SK-N-SH (cell line): Measurements from ENCODE around the gene WIPF3. TPM values are rescaled to one million over a fixed set of nuclear protein-coding genes. Genes with fewer than 3 reads are reported as not detected.
A peak's percentile ranks its signal among the peaks of the same experiment; 100 is the strongest.

Experiments used
- CTCF ChIA-PET: fragments of 300-600, 350-600 bp; formaldehyde crosslinking; extraction: SDS; loops from one replicate; lab custom pipeline; 2021; lab: Yijun Ruan, JAX
- POLR2A ChIA-PET: fragments of 350-600 bp; sonication (Branson Sonifier 250); formaldehyde crosslinking; extraction: SDS; loops from one replicate; lab custom pipeline; 2020; ENCODE audit warnings: antibody characterized with exemption, inconsistent platforms; lab: Yijun Ruan, JAX
- DNase-seq: peaks from one replicate; pipeline ENCODE4 v3.0.0; 2012
- H2AFZ ChIP-seq: fragments of 200-600 bp; sonication (generic); 2 replicates; pipeline ENCODE4 v1.8.1; 2016; ENCODE audit warnings: antibody characterized with exemption, mild to moderate bottlenecking, low read depth
- H3F3A ChIP-seq: fragments of 200-600 bp; sonication (generic); replicated peaks from 2 replicates; pipeline ENCODE3; 2016; ENCODE audit warnings: antibody characterized with exemption, mild to moderate bottlenecking; ENCODE audit not compliant: insufficient read depth
- H3K27ac ChIP-seq, 2 experiments: fragments of 200-500 bp in 1 of 2; fragments of 200-600 bp in 1 of 2; sonication (Bioruptor generic) in 1 of 2; sonication (generic), shearing (Covaris generic) in 1 of 2; 2 replicates each; pipeline versions ENCODE4 v1.5.1 to v1.6.1; 2014 to 2016; ENCODE audit warnings: low read depth in 2 of 2, inconsistent platforms in 1 of 2, low read length in 1 of 2, mild to moderate bottlenecking in 1 of 2, mixed read lengths in 1 of 2
- H3K27me3 ChIP-seq: fragments of 200-600 bp; sonication (generic), shearing (Covaris generic); 2 replicates; pipeline ENCODE4 v1.6.1; 2016; ENCODE audit warnings: mixed run types; ENCODE audit not compliant: insufficient read depth
- H3K36me3 ChIP-seq, 2 experiments: fragments of 200-500 bp in 1 of 2; fragments of 200-600 bp in 1 of 2; sonication (Bioruptor generic) in 1 of 2; sonication (generic) in 1 of 2; replicated peaks in 1 of 2; 2 replicates each; pipeline versions ENCODE3 to v1.5.1; 2014 to 2016; ENCODE audit warnings: low read length in 1 of 2, mild to moderate bottlenecking in 1 of 2; ENCODE audit not compliant: insufficient read depth in 2 of 2, control insufficient read depth in 1 of 2
- H3K4me1 ChIP-seq, 2 experiments: fragments of 200-500 bp in 1 of 2; fragments of 200-600 bp in 1 of 2; sonication (Bioruptor generic) in 1 of 2; sonication (generic), shearing (Covaris generic) in 1 of 2; 2 replicates each; pipeline versions ENCODE4 v1.5.1 to v1.6.1; 2014 to 2016; ENCODE audit warnings: low read depth in 1 of 2, low read length in 1 of 2, mixed run types in 1 of 2; ENCODE audit not compliant: insufficient read depth in 2 of 2, control insufficient read depth in 1 of 2
- H3K4me2 ChIP-seq: fragments of 200-600 bp; sonication (generic), shearing (Covaris generic); 2 replicates; pipeline ENCODE4 v1.6.1; 2017; ENCODE audit warnings: mixed run types
- H3K4me3 ChIP-seq, 2 experiments: fragments of 200-500 bp in 1 of 2; fragments of 200-600 bp in 1 of 2; sonication (Bioruptor generic) in 1 of 2; sonication (generic), shearing (Covaris generic) in 1 of 2; 2 replicates each; pipeline versions ENCODE4 v1.5.1 to v1.8.1; 2014 to 2016; ENCODE audit warnings: low read depth in 2 of 2, inconsistent platforms in 1 of 2, low read length in 1 of 2, mild to moderate bottlenecking in 1 of 2, mixed read lengths in 1 of 2, moderate library complexity in 1 of 2
- H3K79me2 ChIP-seq: fragments of 200-600 bp; sonication (generic); 2 replicates; pipeline ENCODE4 v1.8.1; 2017; ENCODE audit warnings: mild to moderate bottlenecking; ENCODE audit not compliant: insufficient read depth
- H3K9ac ChIP-seq: fragments of 200-600 bp; sonication (generic); 2 replicates; pipeline ENCODE4 v1.6.1; 2017; ENCODE audit warnings: mixed run types
- H3K9me2 ChIP-seq: fragments of 200-600 bp; sonication (generic); 2 replicates; pipeline ENCODE4 v1.6.1; 2017; ENCODE audit warnings: mixed run types
- H3K9me3 ChIP-seq: fragments of 200-600 bp; sonication (generic); 2 replicates; pipeline ENCODE4 v1.6.1; 2017; ENCODE audit warnings: mixed run types, mild to moderate bottlenecking, moderate library complexity
- H4K20me1 ChIP-seq: fragments of 200-600 bp; sonication (generic); 2 replicates; pipeline ENCODE4 v1.6.1; 2017; ENCODE audit warnings: mild to moderate bottlenecking, mixed run types; ENCODE audit not compliant: insufficient read depth
- EP300 ChIP-seq, 2 experiments: IDR thresholded peaks; 2 replicates each; pipeline versions ENCODE4 v1.4.0 to v1.6.1; 2012; ENCODE audit warnings: borderline replicate concordance in 1 of 2, low read depth in 1 of 2, low read length in 1 of 2
- FOSL2 ChIP-seq: IDR thresholded peaks from 2 replicates; pipeline ENCODE4 v1.4.0; 2012; ENCODE audit warnings: low read depth, mild to moderate bottlenecking, moderate library complexity, borderline replicate concordance
- GATA2 ChIP-seq: sonication (generic); formaldehyde crosslinking; IDR thresholded peaks from 2 replicates; pipeline ENCODE4 v1.5.0; 2020; ENCODE audit warnings: mild to moderate bottlenecking, missing genetic modification reagents
- NFIC ChIP-seq: IDR thresholded peaks from 2 replicates; pipeline ENCODE4 v1.4.0; 2012; ENCODE audit warnings: borderline replicate concordance
- PBX3 ChIP-seq: IDR thresholded peaks from 2 replicates; pipeline ENCODE4; 2012
- POLR2AphosphoS5 ChIP-seq: IDR thresholded peaks from 2 replicates; pipeline ENCODE4 v1.6.1; 2012; ENCODE audit warnings: low read depth, low read length
- REST ChIP-seq: IDR thresholded peaks from 2 replicates; pipeline ENCODE4 v1.6.1; 2012; ENCODE audit warnings: mild to moderate bottlenecking, low read depth, low read length, moderate library complexity
- SMC3 ChIP-seq: IDR thresholded peaks from 2 replicates; pipeline ENCODE4 v1.6.1; 2012; ENCODE audit warnings: low read depth, low read length, improper control_type of control experiment
- TAF1 ChIP-seq: IDR thresholded peaks from 2 replicates; pipeline ENCODE4 v1.6.1; 2012; ENCODE audit warnings: low read depth, mild to moderate bottlenecking, low read length, moderate library complexity, borderline replicate concordance
- TCF12 ChIP-seq: IDR thresholded peaks from 2 replicates; pipeline ENCODE4 v1.4.0; 2012
- USF2 ChIP-seq: fragments of 150-350 bp; IDR thresholded peaks from 2 replicates; pipeline ENCODE4 v1.6.1; 2017; ENCODE audit warnings: antibody characterized with exemption, low read length, low read depth, borderline replicate concordance
- YY1 ChIP-seq: IDR thresholded peaks from 2 replicates; pipeline ENCODE4 v1.4.0; 2012; ENCODE audit warnings: low read depth, mild to moderate bottlenecking
- WGBS: methylation state at CpG from one replicate; pipeline ENCODE4 v1.1.6; 2017; ENCODE audit warnings: low lambda C conversion rate; 5-methylcytosine and 5-hydroxymethylcytosine counted together
- polyA plus RNA-seq, 3 experiments: library from polyadenylated mRNA; depleted of rRNA; stranded (reverse); fragments of >200 nt; gene quantifications; 2 replicates each; pipeline ENCODE4 v1.2.3, GENCODE V29; 2012
- TF ChIP-seq, protein P1 (sequence below): IDR thresholded peaks from 2 replicates; pipeline ENCODE4 v1.4.0; 2012; ENCODE audit warnings: low read depth, borderline replicate concordance
- TF ChIP-seq, protein P2 (sequence below): IDR thresholded peaks from 2 replicates; pipeline ENCODE4 v1.4.0; 2012; ENCODE audit warnings: low read depth

WIPF3 gene
- polyA plus RNA-seq, 1 of the 3 experiments (the other 2 are of a cell fraction), result 0.02 TPM

DNA sequence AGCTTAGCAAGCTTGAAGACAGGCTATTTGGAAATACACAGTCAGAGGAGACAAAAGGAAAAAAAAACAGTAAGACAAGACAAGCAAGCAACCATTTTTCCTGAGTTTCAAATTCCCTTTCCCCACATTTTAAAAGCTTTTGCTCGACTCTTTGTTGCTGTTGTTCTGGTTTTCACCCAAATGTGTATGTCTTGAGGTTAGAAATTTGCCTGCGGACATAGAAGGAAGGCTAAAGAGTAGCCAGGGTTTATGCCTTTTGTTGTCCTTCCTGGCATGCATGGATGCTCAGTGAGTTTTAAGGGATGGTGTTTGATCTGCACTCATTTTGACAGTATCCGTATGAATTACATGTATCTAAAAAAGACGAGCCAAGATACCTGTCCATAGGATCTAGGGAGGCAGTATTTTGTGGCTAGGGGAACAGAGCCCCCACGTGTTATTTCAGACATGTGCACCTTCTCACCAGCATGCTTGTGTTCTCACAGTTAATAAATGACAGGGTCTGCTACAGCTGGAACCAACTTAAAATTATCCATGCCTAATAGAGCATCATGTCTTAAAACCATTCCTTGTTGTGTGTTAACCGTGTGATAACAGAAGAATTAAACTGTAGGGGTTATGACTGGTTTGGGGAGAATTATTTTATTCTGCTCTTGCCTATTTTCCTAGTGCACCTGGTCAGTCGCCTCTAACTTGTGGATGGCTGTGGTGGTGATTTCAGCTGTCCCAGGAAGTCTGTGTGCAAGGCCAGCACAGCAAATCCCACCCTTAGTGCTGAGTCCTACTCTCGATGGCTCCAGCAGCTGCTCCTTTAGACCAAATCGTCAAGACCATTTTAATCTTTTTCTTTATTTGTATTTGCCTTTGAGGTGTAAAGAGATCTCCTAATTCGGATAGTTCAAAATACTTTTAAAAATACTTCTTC lies 9.1 kb downstream of the WIPF3 start:
- Histone ChIP-seq H3K79me2 (no peaks in the 10 kb centered on the region), H3K27me3 (peaks cover 7% of the 10 kb centered on the region), H3K27ac (no peak overlapping the region), H2AFZ (0 out of 2 replicates have a peak overlapping the region, but pooled peaks have one; percentile 17), H3K4me2 (no peak overlapping the region), H3K9me3 (no peaks in the 10 kb centered on the region), H3K4me1 (no peaks in the 10 kb centered on the region), H3K36me3 (no peaks in the 10 kb centered on the region), H3K9me2 (0 out of 2 replicates have a peak, but pooled peaks cover 4% of the 10 kb centered on the region), H3K4me3 (no peak overlapping the region), H3F3A (no peaks in the 10 kb centered on the region), H4K20me1 (no peaks in the 10 kb centered on the region), H3K9ac (no peak overlapping the region)
- ChIA-PET CTCF (interaction anchor here (0.8 to 1.6 kb wide), 6 partner anchors 9 to 28 kb away, joined by 3 to 5 read pairs (median 4); partner anchors contain the start of gene WIPF3), POLR2A (interaction anchor here (0.6 kb wide), 1 partner anchor 1200 kb away, joined by 3 read pairs; no protein-coding TSS in a partner anchor)
- 51% methylated on average over 10 of the region's 10 CpGs for WGBS
- no peak for DNase-seq
- no peak for TF ChIP-seq USF2
- TF ChIP-seq, protein P1, sequence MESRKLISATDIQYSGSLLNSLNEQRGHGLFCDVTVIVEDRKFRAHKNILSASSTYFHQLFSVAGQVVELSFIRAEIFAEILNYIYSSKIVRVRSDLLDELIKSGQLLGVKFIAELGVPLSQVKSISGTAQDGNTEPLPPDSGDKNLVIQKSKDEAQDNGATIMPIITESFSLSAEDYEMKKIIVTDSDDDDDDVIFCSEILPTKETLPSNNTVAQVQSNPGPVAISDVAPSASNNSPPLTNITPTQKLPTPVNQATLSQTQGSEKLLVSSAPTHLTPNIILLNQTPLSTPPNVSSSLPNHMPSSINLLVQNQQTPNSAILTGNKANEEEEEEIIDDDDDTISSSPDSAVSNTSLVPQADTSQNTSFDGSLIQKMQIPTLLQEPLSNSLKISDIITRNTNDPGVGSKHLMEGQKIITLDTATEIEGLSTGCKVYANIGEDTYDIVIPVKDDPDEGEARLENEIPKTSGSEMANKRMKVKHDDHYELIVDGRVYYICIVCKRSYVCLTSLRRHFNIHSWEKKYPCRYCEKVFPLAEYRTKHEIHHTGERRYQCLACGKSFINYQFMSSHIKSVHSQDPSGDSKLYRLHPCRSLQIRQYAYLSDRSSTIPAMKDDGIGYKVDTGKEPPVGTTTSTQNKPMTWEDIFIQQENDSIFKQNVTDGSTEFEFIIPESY, result no peak
- no peak for TF ChIP-seq EP300 (IDR thresholded peaks at IDR 0.05; ENCODE audit: borderline replicate concordance in 1 of 2, low read depth in 1 of 2, low read length in 1 of 2)
- TF ChIP-seq, protein P2, sequence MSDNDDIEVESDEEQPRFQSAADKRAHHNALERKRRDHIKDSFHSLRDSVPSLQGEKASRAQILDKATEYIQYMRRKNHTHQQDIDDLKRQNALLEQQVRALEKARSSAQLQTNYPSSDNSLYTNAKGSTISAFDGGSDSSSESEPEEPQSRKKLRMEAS, result no peak
- TF ChIP-seq YY1, result no peak
- no peak for TF ChIP-seq GATA2
- TF ChIP-seq REST, result no peak
- no peak for TF ChIP-seq SMC3
- no peak for TF ChIP-seq NFIC
- TF ChIP-seq TAF1, result no peak
- no peak for TF ChIP-seq FOSL2
- TF ChIP-seq TCF12, result no peak
- no peak for TF ChIP-seq PBX3
- TF ChIP-seq POLR2AphosphoS5, result no peak
